Activated CD4-positive, alpha-beta T cell treated with anti-CD3 and anti-CD28 coated beads, Interleukin-2, amount 50 U/mL, for 24 hours (primary cell): Measurements from ENCODE around the gene ISL1.

Experiments used
- DNase-seq, 2 donors: peaks; one replicate each; pipeline ENCODE4 v3.0.0-alpha.2; 2020; ENCODE audit warnings: low read depth in 1 of 2, low spot score in 1 of 2

The ISL1 gene

DNA sequence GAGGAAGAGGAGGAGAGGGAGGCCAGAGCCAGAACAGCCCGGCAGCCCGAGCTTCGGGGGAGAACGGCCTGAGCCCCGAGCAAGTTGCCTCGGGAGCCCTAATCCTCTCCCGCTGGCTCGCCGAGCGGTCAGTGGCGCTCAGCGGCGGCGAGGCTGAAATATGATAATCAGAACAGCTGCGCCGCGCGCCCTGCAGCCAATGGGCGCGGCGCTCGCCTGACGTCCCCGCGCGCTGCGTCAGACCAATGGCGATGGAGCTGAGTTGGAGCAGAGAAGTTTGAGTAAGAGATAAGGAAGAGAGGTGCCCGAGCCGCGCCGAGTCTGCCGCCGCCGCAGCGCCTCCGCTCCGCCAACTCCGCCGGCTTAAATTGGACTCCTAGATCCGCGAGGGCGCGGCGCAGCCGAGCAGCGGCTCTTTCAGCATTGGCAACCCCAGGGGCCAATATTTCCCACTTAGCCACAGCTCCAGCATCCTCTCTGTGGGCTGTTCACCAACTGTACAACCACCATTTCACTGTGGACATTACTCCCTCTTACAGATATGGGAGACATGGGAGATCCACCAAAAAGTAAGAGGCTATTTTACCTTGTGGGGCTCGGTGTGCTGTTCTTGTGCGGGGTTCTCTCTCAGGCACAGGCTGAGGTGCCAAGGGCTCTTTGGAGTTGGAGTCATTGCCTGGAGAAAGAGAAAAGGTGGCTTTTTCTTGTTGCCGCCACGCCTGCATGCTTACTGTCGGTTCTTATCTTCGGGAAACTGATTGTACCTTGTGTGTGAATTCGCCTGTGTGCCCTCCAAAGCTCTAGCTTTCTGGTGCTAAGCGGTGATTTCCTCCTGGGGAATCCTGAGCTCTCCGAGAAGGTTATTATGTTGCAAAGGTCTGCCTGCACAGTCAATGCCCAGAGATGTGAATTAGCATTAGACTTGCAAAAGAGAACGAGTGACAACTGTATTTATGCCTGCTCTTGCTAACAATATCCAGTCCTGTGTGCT is at the start of gene ISL1:
ISL1 (plus strand) TSS at position 318 of the 991 bp plus-strand sequence; CDS start at position 542, 224 bp downstream.
- DNase-seq: no peak

DNA sequence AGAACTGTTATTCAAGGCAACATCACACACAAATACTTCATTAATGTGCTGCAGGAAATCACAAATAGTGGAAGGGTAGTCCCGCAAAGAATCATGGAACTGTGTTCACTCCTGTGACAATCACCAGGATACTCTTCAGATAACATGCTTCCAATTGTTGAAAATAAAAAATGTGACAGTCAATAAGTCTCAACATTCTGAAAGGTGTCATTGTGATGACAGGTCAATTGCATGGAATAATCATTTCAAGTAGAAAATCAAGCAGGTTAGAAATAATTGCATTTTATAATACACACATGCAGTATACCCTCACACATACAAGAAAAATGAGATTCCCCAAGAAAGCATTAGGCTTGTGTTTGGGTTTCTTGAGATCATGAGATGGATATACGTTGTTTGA is 46.4 kb upstream of the ISL1 start:
- no peak for DNase-seq

DNA sequence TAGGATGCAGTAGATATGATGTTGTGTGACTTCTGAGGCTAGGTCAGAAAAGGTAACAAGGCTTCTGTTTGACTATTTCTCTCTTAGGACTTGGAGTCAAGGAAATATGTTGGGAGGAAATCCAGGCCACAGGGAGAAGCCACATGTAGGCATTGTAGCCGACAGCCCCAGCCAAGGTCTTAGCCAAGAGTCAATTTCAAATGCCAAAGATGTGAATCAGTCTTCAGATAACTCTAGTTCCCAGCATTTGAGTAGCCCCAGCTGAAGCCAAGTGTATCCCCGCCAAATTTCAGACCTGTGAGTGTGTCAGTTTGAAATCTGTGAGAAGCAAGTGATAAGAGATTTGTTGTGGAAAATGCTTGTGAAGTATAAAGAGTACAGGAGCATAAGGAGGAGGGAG is 38.1 kb upstream of the ISL1 start:
- no peak for DNase-seq

DNA sequence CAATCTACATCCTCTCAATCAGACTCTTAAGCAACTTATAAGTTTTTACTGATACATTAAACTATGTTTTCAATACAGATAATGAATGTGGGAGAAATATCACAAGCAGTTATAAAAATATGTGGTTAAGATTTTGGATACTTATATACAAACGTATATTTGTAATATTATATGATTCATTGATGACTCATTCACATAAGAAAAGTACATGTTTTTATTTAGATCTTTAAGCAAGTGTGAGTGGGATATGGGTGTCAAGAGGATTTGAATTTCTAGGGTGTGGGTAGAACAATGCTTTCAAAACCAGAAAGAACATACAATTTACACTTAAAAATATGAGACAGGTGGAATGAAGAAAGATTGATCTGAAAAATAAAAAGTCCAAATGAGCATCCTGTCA is 36.1 kb upstream of the ISL1 start:
- DNase-seq: no peak

DNA sequence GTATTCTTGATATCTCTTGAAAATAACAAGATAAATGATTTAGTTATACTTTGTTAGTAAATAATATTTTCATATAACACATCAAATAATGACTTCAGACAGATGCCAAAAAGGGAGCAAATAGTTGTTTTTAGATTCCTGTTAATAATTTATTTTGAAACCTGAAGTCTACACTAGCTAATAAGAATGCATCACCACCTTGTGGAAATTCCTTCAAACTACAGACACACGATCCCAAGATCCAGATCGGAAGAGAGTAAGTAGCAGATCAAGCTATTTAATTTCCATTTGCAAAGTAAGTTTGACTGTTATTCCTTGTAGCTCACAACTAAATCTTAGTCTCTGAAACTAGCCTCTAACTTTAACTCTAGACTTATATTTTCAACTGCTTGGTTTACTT is 35.5 kb upstream of the ISL1 start:
- no peak for DNase-seq

DNA sequence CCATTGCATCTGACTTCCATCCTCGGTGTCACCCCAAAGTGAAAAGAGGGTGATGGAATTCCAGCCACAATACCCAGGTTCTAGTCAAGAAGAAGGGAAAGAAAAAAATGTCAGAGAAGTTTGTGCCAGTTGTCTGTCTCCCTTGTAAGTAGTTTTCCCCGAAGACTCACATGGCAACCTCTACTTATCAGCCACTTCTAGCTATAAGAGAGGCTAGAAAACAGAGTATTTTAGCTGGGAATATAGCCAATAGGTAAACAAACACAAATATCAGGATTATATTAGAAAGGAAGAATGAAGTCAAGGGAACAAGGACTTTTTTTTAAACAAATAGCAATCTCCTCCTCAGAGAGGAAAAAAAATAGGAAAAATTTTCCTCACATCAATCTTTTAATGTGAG is 12.2 kb upstream of the ISL1 start:
- DNase-seq: no peak

DNA sequence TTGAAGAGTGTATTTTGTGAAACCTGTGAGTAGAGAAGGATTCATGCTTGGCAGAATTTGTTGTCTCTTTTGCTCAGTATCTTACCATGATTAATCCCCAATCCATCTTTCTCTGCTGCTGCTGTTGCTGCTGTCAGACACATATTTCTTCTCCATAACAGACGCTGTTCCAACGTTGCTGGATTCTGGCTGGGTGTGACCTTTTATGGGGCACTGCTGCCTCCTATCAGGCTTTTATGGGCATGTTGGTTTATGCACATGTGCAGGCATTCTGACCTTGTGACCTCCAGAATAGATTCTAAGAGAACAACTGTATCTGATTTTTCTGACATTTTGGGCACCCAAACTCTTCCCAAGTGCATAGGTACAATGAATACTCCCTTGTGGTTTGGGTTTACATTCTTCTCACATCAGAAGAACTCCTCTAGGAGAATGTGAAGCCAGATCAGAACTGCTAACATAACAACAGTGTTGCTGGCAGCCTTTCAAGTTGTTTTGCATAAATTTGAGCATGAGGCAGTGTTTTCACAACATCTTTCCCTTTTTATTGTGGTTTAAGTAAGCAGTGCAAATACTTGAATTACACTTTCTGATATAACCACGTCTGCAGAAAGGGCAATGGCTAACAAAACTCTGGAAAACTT is 9.2 kb upstream of the ISL1 start:
- no peak for DNase-seq

DNA sequence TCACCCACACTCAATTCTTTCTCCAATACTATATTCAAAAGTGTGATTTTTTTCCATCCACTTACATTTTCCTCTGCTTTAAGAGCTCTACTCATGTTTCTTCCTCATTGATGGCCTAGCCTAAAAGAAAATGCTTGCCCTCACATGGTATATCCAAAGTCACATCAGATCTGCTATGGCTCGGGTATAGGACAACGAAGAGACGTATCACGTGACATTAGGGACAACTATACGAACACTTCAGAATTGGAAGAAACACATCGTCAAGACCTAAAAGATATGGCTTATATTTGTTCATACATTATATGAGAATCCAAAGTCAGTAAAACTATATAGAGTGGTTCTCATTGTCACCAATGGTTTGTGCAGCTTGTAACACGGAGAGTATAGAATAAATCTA is 8.2 kb upstream of the ISL1 start:
- DNase-seq: no peak

DNA sequence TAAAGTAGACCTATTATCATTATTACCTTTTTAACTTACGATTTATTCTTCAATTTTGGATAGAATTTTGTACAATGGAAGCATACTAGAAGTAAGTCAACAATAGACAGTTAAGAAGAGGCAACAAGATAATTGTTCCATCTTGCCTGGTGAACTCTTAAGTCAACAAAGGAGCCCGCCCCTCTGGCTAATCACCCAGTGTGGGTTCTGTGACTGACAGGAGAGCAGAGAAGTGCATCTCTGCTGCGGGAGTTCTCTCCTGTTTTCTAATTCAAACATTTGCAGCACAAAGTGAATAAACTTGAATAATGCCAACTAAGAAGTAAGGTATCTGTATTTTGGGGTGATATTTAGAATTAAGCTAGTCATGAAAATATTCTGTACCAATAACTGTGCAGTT is 6.7 kb upstream of the ISL1 start:
- no peak for DNase-seq

DNA sequence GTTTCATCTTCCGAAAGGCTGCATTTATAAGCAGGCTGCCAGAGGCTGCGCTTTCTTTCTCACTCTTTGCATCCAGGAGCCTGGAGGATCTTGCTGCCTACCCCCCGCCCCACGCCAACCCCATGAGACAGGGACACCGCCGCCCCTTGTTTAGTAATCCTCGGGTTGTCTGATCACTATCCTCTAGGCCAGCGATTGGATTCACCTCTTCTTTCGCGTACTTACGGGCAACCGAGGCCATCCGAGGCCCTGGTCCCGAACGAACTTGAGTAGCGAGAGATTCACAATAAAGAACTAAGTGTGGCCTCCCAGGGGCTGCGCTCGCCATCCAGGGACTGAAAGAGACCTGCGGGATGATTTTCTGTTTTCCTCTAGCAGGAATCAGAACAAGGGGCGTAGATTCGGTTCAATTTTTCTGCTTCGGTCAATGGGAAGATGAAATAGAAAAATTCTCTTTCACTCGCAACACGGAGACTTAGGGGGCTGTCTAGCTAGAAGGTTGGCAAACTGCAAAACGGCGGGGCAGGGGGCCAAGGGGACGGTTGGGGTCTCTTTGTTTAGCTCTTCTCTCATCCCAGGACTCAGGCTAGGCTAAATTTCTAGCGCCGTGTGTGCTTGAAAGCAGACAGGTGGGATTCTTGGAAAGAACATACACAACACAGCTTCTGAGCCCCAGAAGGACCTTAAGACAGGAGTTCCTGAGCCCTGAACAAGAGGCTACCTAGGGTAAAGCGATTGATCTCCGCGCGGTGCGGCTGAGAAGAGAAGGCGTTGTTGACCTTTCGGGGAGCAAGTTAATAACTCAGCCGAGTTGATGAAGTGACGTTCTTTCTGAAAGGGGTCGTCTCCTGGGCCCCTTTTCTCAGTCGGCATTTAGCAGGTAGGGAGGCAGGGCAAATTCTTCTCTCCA is 5.8 kb upstream of the ISL1 start:
- DNase-seq: no peak

DNA sequence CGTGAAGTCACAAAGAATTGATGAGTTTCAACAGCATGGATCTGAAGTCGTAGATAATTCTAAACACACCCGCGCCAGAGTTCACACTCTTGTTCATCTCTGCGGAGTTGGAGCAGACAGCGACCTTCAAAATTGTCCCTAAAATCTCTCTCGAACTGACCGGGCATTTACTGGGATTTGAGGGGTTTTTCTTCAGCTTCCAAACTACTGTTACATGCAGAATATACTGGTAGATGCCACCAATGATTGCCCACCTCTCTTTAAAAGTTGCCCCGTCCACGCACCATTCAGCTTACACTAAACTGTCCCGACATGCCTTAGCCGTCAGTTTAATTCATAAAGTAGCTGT is 5.2 kb upstream of the ISL1 start:
- no peak for DNase-seq

DNA sequence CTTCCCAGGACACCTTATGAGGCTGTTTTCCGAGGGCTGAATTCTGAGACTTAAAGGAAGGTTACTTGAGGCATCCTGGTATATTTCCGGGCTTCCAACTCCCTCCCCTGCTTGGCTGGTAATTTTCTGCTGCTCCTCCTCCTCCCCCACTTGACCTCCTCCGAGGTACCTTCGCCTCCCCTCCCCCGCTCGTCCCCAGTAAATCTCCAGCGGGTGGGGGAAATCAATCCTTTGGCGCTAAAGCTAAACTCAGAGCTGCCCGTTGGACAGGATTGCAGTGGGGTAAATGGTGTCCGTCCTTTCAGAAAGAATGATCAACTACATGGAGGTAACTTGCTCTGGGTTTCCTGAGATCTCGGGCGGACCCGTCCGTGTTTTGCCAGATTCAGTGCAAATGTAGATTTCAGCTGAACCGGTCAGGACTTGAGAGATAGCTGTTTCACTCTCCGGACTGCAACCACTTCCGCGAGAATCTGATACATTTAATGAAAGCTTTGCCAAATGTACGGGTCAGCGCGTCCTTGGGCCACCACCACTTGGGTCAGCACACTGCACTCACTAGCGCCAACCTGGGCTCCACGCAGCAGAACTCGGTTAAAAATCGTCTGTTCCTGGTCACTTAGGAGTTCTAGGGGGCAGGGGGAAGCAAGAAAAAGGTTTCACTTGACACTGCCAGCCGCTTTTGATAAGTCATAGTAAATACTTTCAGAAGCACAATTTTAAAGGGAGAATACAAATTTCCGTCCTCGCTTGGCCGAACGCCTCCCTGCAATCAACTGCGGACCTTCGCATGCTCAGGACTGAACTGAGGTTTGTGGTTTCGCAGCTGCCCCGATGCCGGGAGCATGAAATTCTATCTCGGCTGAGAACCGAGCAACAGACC is 4.6 kb upstream of the ISL1 start:
- no peak for DNase-seq

DNA sequence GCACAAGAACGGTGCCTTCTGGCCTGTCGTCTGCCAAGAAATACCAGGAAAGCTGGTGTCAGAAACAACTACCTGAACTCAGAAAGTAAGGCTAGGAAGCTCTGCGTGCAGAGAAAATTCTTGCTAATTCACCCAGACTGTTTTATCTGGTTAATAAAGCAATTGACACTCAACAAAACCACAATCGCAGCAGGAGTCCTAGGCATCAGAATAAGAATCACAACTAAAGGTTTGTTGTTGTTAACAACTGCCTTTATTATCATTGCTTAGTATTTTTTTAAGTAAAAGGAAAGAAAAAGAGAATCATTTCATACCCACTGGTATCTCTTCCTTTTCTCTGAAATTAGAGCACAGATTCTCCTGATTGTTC is 3.9 kb upstream of the ISL1 start:
- no peak for DNase-seq

DNA sequence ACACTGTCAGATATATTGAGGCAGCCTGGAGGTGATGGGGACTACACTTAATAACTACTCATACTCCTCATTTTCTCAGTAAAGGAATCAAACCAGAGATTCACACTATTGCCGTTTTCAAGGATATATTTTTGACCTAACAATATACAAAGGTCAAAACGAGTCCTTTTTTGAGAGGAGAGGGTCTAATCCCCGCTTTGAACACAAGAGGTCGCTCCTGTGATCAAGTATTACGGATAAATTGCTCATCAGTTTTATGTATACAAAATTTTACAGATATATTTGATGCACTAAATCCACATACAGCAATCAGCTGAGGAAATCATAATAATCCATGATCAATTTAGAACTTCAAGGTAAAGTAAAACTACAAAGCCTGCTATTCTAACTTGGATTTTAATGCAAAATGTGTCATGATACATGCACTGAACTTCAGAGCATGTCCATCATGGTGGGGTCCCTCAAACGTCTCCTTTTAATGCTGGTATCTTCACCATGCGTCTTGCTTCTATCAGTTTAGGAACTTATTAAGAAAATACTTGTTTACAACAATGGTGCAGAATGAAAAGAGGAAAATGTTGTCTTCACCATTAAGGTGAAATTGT is 2.5 kb upstream of the ISL1 start:
- DNase-seq: no peak

DNA sequence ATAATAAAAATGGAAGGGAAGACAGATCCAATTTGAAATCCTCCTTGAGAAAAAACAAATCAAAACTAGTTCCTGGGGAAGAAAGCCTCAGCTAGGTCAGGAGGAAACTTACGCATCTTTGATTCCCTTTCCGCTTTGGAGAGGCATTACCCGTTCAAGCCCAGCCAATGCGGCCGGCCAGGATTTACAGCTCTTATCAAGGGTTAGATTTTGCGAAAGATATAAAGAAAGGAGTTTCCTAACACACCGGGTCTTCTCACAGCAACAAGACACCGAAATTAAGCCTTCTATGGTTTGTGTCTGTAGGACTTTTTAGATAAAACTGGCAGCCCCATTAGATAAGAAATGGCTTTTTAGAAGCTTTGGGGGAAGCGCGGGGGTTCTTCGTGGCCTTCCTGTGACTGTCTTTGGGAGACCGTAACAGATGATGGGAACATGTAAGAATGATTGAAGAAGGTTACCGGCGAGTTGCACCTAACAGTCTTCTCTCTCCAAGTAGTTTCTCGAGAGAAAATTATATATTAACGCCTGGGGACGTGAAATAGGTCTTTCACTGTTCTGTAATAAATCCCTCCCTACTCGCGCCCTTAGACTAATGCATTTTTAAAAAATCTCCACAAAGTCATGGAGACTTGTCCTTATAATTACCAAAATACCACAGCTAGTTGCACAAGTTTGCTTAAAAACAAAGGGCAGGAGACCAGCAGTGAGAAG is 1.3 kb upstream of the ISL1 start:
- DNase-seq: no peak

DNA sequence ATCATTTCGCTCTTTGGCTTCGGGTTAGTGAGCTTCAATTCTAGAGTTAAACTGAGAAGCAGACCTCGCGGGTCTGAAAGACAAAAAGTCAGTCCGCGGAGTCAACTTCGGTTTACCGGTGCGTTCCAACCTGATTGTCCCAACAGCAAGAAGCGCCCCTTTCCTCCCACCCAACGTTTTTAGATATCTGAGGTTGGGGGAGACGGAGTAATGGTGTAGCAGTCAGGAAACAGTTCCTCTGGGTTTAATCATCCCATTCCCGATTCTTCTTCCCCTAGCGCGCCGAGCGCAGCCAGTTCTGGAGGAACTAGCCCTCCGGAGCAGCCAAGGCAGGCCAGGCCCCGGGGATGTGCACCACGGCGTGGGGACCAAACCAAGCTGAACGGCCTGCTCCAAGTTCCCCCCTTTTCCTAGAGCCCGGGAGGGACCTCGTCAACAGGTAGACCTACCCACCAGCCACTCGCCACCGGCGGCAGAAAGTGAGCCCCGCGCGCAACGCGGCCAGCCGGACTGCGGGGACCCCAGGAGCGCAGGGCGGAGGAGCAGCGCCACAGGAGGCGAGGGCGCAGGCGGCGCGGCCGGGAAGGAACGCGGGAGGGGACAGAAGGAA is 622 bp upstream of the ISL1 start:
- no peak for DNase-seq

DNA sequence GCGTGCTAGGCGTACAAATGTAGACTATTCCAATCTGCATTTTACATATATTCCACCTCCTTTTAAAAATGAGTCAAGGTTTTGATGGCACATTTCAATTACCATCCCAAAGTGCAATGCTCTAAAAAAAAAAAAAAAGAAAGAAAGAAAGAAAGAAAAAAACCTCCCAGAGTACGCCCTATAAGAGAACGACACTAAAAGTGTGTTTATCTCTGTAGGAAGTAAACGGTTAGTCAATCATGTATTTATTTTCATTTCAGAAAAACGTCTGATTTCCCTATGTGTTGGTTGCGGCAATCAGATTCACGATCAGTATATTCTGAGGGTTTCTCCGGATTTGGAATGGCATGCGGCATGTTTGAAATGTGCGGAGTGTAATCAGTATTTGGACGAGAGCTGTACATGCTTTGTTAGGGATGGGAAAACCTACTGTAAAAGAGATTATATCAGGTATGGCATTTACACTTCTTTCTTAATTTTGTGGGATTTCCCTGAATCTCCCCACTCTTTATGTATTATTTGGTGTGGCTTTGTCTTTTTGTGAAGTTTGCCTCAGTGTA is 1.1 kb downstream of the ISL1 start:
- no peak for DNase-seq

DNA sequence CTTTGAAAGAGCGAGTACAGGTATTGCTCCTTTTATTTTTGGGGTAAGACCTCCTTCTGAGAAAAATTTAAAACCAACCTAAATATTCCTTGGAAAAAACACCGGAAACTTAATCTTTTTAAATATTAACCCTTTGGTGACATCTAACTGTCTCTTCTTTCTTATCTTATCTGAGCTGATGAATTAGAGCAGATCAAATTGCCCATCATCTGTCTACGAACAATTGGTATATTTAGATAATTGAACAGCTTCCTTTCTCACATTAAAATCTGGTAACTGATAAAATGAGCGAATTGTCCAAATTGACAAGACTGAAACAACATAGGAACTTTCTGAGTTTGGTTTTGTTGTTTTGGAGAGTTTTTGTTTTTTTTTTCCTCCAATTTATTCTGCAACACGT is 2.0 kb downstream of the ISL1 start:
- no peak for DNase-seq
